Upper lobe of left lung (tissue), 4 donors: ENCODE measurements around the gene ZNF764.

Experiments
- CTCF ChIP-seq, 6 experiments: fragments of 450-650 bp in 4 of 6; fragments of 200-600 bp in 2 of 6; sonication (generic) in 2 of 6; IDR thresholded peaks; one replicate each; pipeline ENCODE4 v1.5.1; 2016 to 2019; ENCODE audit warnings: antibody characterized with exemption in 6 of 6
- POLR2A ChIP-seq, 4 donors: fragments of 450-650 bp; IDR thresholded peaks; one replicate each; pipeline ENCODE4 v1.5.1; 2016 to 2017; ENCODE audit warnings: antibody characterized with exemption in 4 of 4, mild to moderate bottlenecking in 2 of 4
- POLR2AphosphoS5 ChIP-seq, 2 donors: sonication (generic); formaldehyde crosslinking; IDR thresholded peaks; one replicate each; pipeline ENCODE4 v1.5.1; 2017; ENCODE audit warnings: antibody characterized with exemption in 2 of 2

GRCh38 chr16:30543067-30543466, 15.1 kb downstream of the ZNF764 start:
- no peak for TF ChIP-seq CTCF (IDR thresholded peaks at IDR 0.05)
- TF ChIP-seq POLR2AphosphoS5 (IDR thresholded peaks at IDR 0.05): no peak
- no peak for TF ChIP-seq POLR2A (IDR thresholded peaks at IDR 0.05)
